Astrocyte (in vitro differentiated cells and primary cell): ENCODE results near the gene ITPRIP. TPM values are rescaled to one million over a fixed set of nuclear protein-coding genes. Genes with fewer than 3 reads are reported as not detected.
A peak's percentile ranks its signal among the peaks of the same experiment; 100 is the strongest.

Experiments used
- DNase-seq: peaks from one replicate; pipeline ENCODE4 v3.0.0-alpha.2; 2010; ENCODE audit warnings: low read depth
- FAIRE-seq: peaks from 2 replicates; lab custom pipeline; 2011; peaks lifted over from hg19 to GRCh38; lab: Jason Lieb, UNC
- H2AFZ ChIP-seq: 2 replicates; pipeline ENCODE4 v1.6.0; 2012; ENCODE audit warnings: low read depth, low read length, inconsistent platforms
- H3K27ac ChIP-seq: 2 replicates; pipeline ENCODE4 v1.5.1; 2011; ENCODE audit warnings: low read depth, low read length, inconsistent platforms
- H3K27me3 ChIP-seq: 2 replicates; pipeline ENCODE4 v1.6.0; 2011; ENCODE audit warnings: low read length, inconsistent platforms; ENCODE audit not compliant: insufficient read depth
- H3K36me3 ChIP-seq: 2 replicates; pipeline ENCODE4 v1.5.1; 2011; ENCODE audit warnings: low read length, inconsistent platforms; ENCODE audit not compliant: insufficient read depth
- H3K4me1 ChIP-seq: 2 replicates; pipeline ENCODE4 v1.5.1; 2011; ENCODE audit warnings: low read length, inconsistent platforms; ENCODE audit not compliant: insufficient read depth
- H3K4me2 ChIP-seq: 2 replicates; pipeline ENCODE4 v1.6.0; 2012; ENCODE audit warnings: low read length, inconsistent platforms
- H3K4me3 ChIP-seq: 2 replicates; pipeline ENCODE4 v1.5.1; 2011; ENCODE audit warnings: low read depth, mild to moderate bottlenecking, low read length, inconsistent platforms; ENCODE audit not compliant: insufficient read depth
- H3K79me2 ChIP-seq: 2 replicates; pipeline ENCODE4 v1.6.0; 2012; ENCODE audit warnings: mild to moderate bottlenecking, low read length, inconsistent platforms; ENCODE audit not compliant: insufficient read depth
- H3K9ac ChIP-seq: 2 replicates; pipeline ENCODE4 v1.6.0; 2012; ENCODE audit warnings: mild to moderate bottlenecking, low read length, inconsistent platforms
- H3K9me3 ChIP-seq: 2 replicates; pipeline ENCODE4 v1.5.1; 2012; ENCODE audit warnings: low read depth, mild to moderate bottlenecking, low read length, inconsistent platforms; ENCODE audit not compliant: insufficient read depth
- H4K20me1 ChIP-seq: 2 replicates; pipeline ENCODE4 v1.6.0; 2012; ENCODE audit warnings: low read length, inconsistent platforms; ENCODE audit not compliant: insufficient read depth
- H3K27ac Mint-ChIP-seq: one replicate; pipeline ENCODE4 v1.8.0; 2021; ENCODE audit warnings: mild to moderate bottlenecking, mixed read lengths; ENCODE audit not compliant: unreplicated experiment
- H3K27me3 Mint-ChIP-seq: one replicate; pipeline ENCODE4 v1.8.0; 2021; ENCODE audit warnings: low read depth, mixed read lengths; ENCODE audit not compliant: unreplicated experiment
- H3K36me3 Mint-ChIP-seq: one replicate; pipeline ENCODE4 v1.8.0; 2021; ENCODE audit warnings: low read depth, mixed read lengths; ENCODE audit not compliant: unreplicated experiment
- H3K4me1 Mint-ChIP-seq: one replicate; pipeline ENCODE4 v1.8.0; 2021; ENCODE audit warnings: low read depth, mixed read lengths; ENCODE audit not compliant: unreplicated experiment
- H3K4me3 Mint-ChIP-seq: one replicate; pipeline ENCODE4 v1.8.0; 2021; ENCODE audit warnings: mild to moderate bottlenecking, moderate library complexity, mixed read lengths; ENCODE audit not compliant: unreplicated experiment
- H3K9me3 Mint-ChIP-seq: one replicate; pipeline ENCODE4 v1.8.0; 2021; ENCODE audit warnings: mild to moderate bottlenecking, mixed read lengths; ENCODE audit not compliant: unreplicated experiment
- CTCF ChIP-seq: IDR thresholded peaks from 2 replicates; pipeline ENCODE4 v1.5.1; 2011; ENCODE audit warnings: low read depth, mild to moderate bottlenecking, inconsistent platforms, low read length, moderate library complexity; ENCODE audit not compliant: insufficient read depth
- EZH2 ChIP-seq: IDR thresholded peaks from 2 replicates; pipeline ENCODE4 v1.6.1; 2012; ENCODE audit warnings: mild to moderate bottlenecking, low read length, inconsistent platforms; ENCODE audit not compliant: insufficient read depth
- total RNA-seq: library from RNA; stranded (reverse); gene quantifications from 2 replicates; pipeline ENCODE4 v1.2.1, GENCODE V29; 2021

ITPRIP gene
- total RNA-seq, 1 donor from 2014 or later, result 21.9 TPM

- Histone ChIP-seq H3K27me3 (no peaks in the 10 kb centered on the region), H3K4me1 (peaks cover 5% of the 10 kb centered on the region), H3K79me2 (no peaks in the 10 kb centered on the region), H3K9ac (no peak overlapping the region), H2AFZ (no peak overlapping the region), H3K4me3 (no peak overlapping the region), H4K20me1 (no peaks in the 10 kb centered on the region), H3K36me3 (no peaks in the 10 kb centered on the region), H3K27ac (no peak overlapping the region), H3K9me3 (no peaks in the 10 kb centered on the region), H3K4me2 (no peak overlapping the region)
- TF ChIP-seq EZH2, result no peak
- TF ChIP-seq CTCF, result no peak
- H3K27me3 Mint-ChIP-seq, result peaks cover 12% of the 10 kb centered on the region
- no peaks in the 10 kb centered on the region for H3K36me3 Mint-ChIP-seq
- FAIRE-seq (no peak), DNase-seq (no peak)
- H3K9me3 Mint-ChIP-seq, result no peaks in the 10 kb centered on the region
- no peak overlapping the region for H3K4me3 Mint-ChIP-seq
- no peak overlapping the region for H3K27ac Mint-ChIP-seq
- no peaks in the 10 kb centered on the region for H3K4me1 Mint-ChIP-seq
These were observed 60.5 kb downstream of the ITPRIP start for GRCh38 chr10:104277785-104278184.

GRCh38 chr10:104276192-104276591 is 62.1 kb downstream of the ITPRIP start:
- H3K27me3 ChIP-seq, result no peaks in the 10 kb centered on the region
- no peak overlapping the region for H3K27ac Mint-ChIP-seq
- peaks cover 12% of the 10 kb centered on the region for H3K27me3 Mint-ChIP-seq
- no peak overlapping the region for H3K4me2 ChIP-seq
- peaks cover 5% of the 10 kb centered on the region for H3K4me1 ChIP-seq
- H3K4me1 Mint-ChIP-seq, result no peaks in the 10 kb centered on the region
- TF ChIP-seq CTCF (no peak), EZH2 (no peak)
- H3K4me3 ChIP-seq, result no peak overlapping the region
- no peaks in the 10 kb centered on the region for H3K9me3 ChIP-seq
- H2AFZ ChIP-seq, result no peak overlapping the region
- no peak for DNase-seq
- no peaks in the 10 kb centered on the region for H4K20me1 ChIP-seq
- no peaks in the 10 kb centered on the region for H3K79me2 ChIP-seq
- H3K36me3 ChIP-seq, result no peaks in the 10 kb centered on the region
- no peak overlapping the region for H3K27ac ChIP-seq
- no peaks in the 10 kb centered on the region for H3K9me3 Mint-ChIP-seq
- no peak for FAIRE-seq
- no peak overlapping the region for H3K9ac ChIP-seq
- no peak overlapping the region for H3K4me3 Mint-ChIP-seq
- H3K36me3 Mint-ChIP-seq, result no peaks in the 10 kb centered on the region

- H3K4me1 Mint-ChIP-seq, result no peaks in the 10 kb centered on the region
- FAIRE-seq, result no peak
- Histone ChIP-seq H3K4me2 (peak overlapping the region; percentile 78), H3K79me2 (no peaks in the 10 kb centered on the region), H3K27ac (no peak overlapping the region), H3K9ac (peak overlapping the region; percentile 47), H4K20me1 (no peaks in the 10 kb centered on the region), H3K9me3 (no peaks in the 10 kb centered on the region), H3K4me1 (peaks cover 5% of the 10 kb centered on the region), H3K36me3 (no peaks in the 10 kb centered on the region), H3K27me3 (no peaks in the 10 kb centered on the region), H3K4me3 (no peak overlapping the region), H2AFZ (peak overlapping the region; percentile 79)
- TF ChIP-seq EZH2 (no peak), CTCF (peak; percentile 57)
- no peaks in the 10 kb centered on the region for H3K36me3 Mint-ChIP-seq
- no peak for DNase-seq
- H3K27me3 Mint-ChIP-seq, result peaks cover 12% of the 10 kb centered on the region
- peak overlapping the region; percentile 62 for H3K4me3 Mint-ChIP-seq
- H3K9me3 Mint-ChIP-seq, result no peaks in the 10 kb centered on the region
- no peak overlapping the region for H3K27ac Mint-ChIP-seq
These were observed 63.2 kb downstream of the ITPRIP start for GRCh38 chr10:104274762-104275721.
